H1 (cell line): ENCODE results near the gene FAAH2. TPM values are rescaled to one million over a fixed set of nuclear protein-coding genes. Genes with fewer than 3 reads are reported as not detected.

Source experiments
- CTCF ChIA-PET: fragments of 300-600 bp; sonication (Branson Sonifier 250); formaldehyde crosslinking; loops from one replicate; lab custom pipeline; 2021; ENCODE audit not compliant: partially characterized antibody; lab: Charles Lee
- POLR2A ChIA-PET: fragments of 300-600 bp; sonication (Branson Sonifier 250); formaldehyde crosslinking; loops from one replicate; lab custom pipeline; 2021; ENCODE audit warnings: inconsistent platforms; ENCODE audit not compliant: partially characterized antibody; lab: Charles Lee
- DNase-seq, 2 experiments: peaks; one replicate each; pipeline versions ENCODE4 v3.0.0 to v3.0.0-alpha.2; 2010 to 2022; ENCODE audit warnings: low spot score in 2 of 2, low read depth in 1 of 2, mixed read lengths in 1 of 2
- FAIRE-seq: peaks from 2 replicates; lab custom pipeline; 2011; peaks lifted over from hg19 to GRCh38; lab: Jason Lieb, UNC
- H2AFZ ChIP-seq: 2 replicates; pipeline ENCODE4 v1.8.1; 2012; ENCODE audit warnings: low read length, inconsistent platforms
- H2AK5ac ChIP-seq: 2 replicates; pipeline ENCODE4 v1.6.1; 2013; ENCODE audit warnings: low read depth, low read length
- H2BK120ac ChIP-seq: replicated peaks from 2 replicates; pipeline ENCODE3; 2013; ENCODE audit warnings: low read depth, low read length, inconsistent platforms
- H2BK12ac ChIP-seq: 2 replicates; pipeline ENCODE4 v1.6.1; 2013; ENCODE audit warnings: low read depth, low read length
- H2BK15ac ChIP-seq: 2 replicates; pipeline ENCODE4 v1.6.1; 2013; ENCODE audit warnings: low read length
- H2BK20ac ChIP-seq: 2 replicates; pipeline ENCODE4 v1.6.1; 2013; ENCODE audit warnings: low read length
- H2BK5ac ChIP-seq: 2 replicates; pipeline ENCODE4 v1.6.1; 2013; ENCODE audit warnings: low read depth, low read length
- H3K14ac ChIP-seq: 2 replicates; pipeline ENCODE4 v1.6.1; 2013; ENCODE audit warnings: inconsistent platforms; ENCODE audit not compliant: insufficient read length
- H3K18ac ChIP-seq: 2 replicates; pipeline ENCODE4 v1.6.1; 2013; ENCODE audit warnings: low read length; ENCODE audit errors: extremely low read depth
- H3K23ac ChIP-seq: 2 replicates; pipeline ENCODE4 v1.6.1; 2013; ENCODE audit warnings: inconsistent platforms; ENCODE audit not compliant: insufficient read length
- H3K23me2 ChIP-seq: 2 replicates; pipeline ENCODE4 v1.6.1; 2013; ENCODE audit warnings: low read depth, low read length
- H3K27ac ChIP-seq: 2 replicates; pipeline ENCODE4 v1.6.1; 2011; ENCODE audit warnings: low read depth, low read length, inconsistent platforms
- H3K27me3 ChIP-seq, 4 experiments: replicated peaks in 1 of 4; 1 replicate in 1 of 4; 2 replicates in 3 of 4; pipeline versions ENCODE4 v1.6.1 to v1.8.1; 2011 to 2013; ENCODE audit warnings: low read length in 3 of 4, mild to moderate bottlenecking in 3 of 4, inconsistent platforms in 2 of 4, mixed read lengths in 2 of 4, moderate library complexity in 1 of 4; ENCODE audit not compliant: control insufficient read depth in 3 of 4, insufficient read depth in 3 of 4; ENCODE audit errors: extremely low read depth in 1 of 4
- H3K36me3 ChIP-seq, 4 experiments: 2 replicates each; pipeline versions ENCODE4 v1.6.1 to v1.8.1; 2011 to 2013; ENCODE audit warnings: mild to moderate bottlenecking in 4 of 4, low read length in 3 of 4, moderate library complexity in 2 of 4, control low read depth in 1 of 4, inconsistent platforms in 1 of 4; ENCODE audit not compliant: insufficient read depth in 4 of 4, control insufficient read depth in 2 of 4
- H3K4ac ChIP-seq: replicated peaks from 2 replicates; pipeline ENCODE3; 2013; ENCODE audit warnings: low read length, low read depth, mixed read lengths, inconsistent platforms; ENCODE audit not compliant: insufficient read length
- H3K4me1 ChIP-seq, 4 experiments: replicated peaks in 1 of 4; 1 replicate in 1 of 4; 2 replicates in 3 of 4; pipeline versions ENCODE4 v1.6.1 to v1.8.1; 2011 to 2013; ENCODE audit warnings: low read length in 3 of 4, inconsistent platforms in 2 of 4, mixed read lengths in 1 of 4; ENCODE audit not compliant: insufficient read depth in 4 of 4, control insufficient read depth in 3 of 4
- H3K4me2 ChIP-seq, 2 experiments: 2 replicates each; pipeline versions ENCODE4 v1.6.1 to v1.8.1; 2011 to 2013; ENCODE audit warnings: low read depth in 2 of 2, low read length in 2 of 2, control low read depth in 1 of 2, inconsistent platforms in 1 of 2, mild to moderate bottlenecking in 1 of 2; ENCODE audit not compliant: insufficient read depth in 1 of 2
- H3K4me3 ChIP-seq, 4 experiments: fragments of 200-600, 300-600 bp in 1 of 4; sonication (generic), shearing (Covaris generic), sonication (Bioruptor Twin) in 1 of 4; 2 replicates each; pipeline versions ENCODE4 v1.5.1 to v1.8.1; 2011 to 2016; ENCODE audit warnings: low read length in 4 of 4, low read depth in 3 of 4, control low read depth in 2 of 4, inconsistent platforms in 2 of 4, mild to moderate bottlenecking in 2 of 4, mixed read lengths in 1 of 4, moderate library complexity in 1 of 4; ENCODE audit not compliant: insufficient read depth in 2 of 4; ENCODE audit errors: extremely low read depth in 1 of 4
- H3K56ac ChIP-seq: replicated peaks from 2 replicates; pipeline ENCODE3; 2013; ENCODE audit warnings: low read depth, mild to moderate bottlenecking, mixed read lengths, low read length, inconsistent platforms; ENCODE audit not compliant: insufficient read length
- H3K79me1 ChIP-seq: 2 replicates; pipeline ENCODE4 v1.6.1; 2013; ENCODE audit warnings: low read depth, low read length, control low read depth
- H3K79me2 ChIP-seq, 2 experiments: 2 replicates each; pipeline versions ENCODE4 v1.6.1 to v1.8.1; 2012 to 2013; ENCODE audit warnings: low read length in 2 of 2, mild to moderate bottlenecking in 2 of 2, inconsistent platforms in 1 of 2; ENCODE audit not compliant: insufficient read depth in 2 of 2, control insufficient read depth in 1 of 2
- H3K9ac ChIP-seq, 4 experiments: replicated peaks in 1 of 4; 1 replicate in 1 of 4; 2 replicates in 3 of 4; pipeline versions ENCODE4 v1.6.1 to v1.8.1; 2011 to 2013; ENCODE audit warnings: low read depth in 3 of 4, low read length in 3 of 4, control low read depth in 2 of 4, mild to moderate bottlenecking in 2 of 4, moderate library complexity in 2 of 4, inconsistent platforms in 1 of 4; ENCODE audit errors: extremely low read depth in 1 of 4
- H3K9me3 ChIP-seq, 2 experiments: 2 replicates each; pipeline versions ENCODE4 v1.6.1 to v1.8.1; 2012 to 2013; ENCODE audit warnings: mild to moderate bottlenecking in 2 of 2, moderate library complexity in 2 of 2, control low read depth in 1 of 2, inconsistent platforms in 1 of 2, low read depth in 1 of 2, low read length in 1 of 2, mixed read lengths in 1 of 2; ENCODE audit not compliant: insufficient read depth in 2 of 2
- H4K20me1 ChIP-seq, 2 experiments: replicated peaks in 1 of 2; 2 replicates each; pipeline versions ENCODE3 to v1.8.1; 2011 to 2013; ENCODE audit warnings: inconsistent platforms in 2 of 2, low read length in 2 of 2, mild to moderate bottlenecking in 1 of 2; ENCODE audit not compliant: insufficient read depth in 2 of 2, control insufficient read depth in 1 of 2
- H4K5ac ChIP-seq: 2 replicates; pipeline ENCODE4 v1.6.1; 2013; ENCODE audit warnings: low read length, low read depth, mixed read lengths, inconsistent platforms; ENCODE audit not compliant: insufficient read length
- H4K8ac ChIP-seq: 2 replicates; pipeline ENCODE4 v1.8.0; 2013; ENCODE audit warnings: mild to moderate bottlenecking, moderate library complexity, low read length, inconsistent platforms; ENCODE audit not compliant: insufficient read depth; ENCODE audit errors: extremely low read depth
- H4K91ac ChIP-seq: replicated peaks from 2 replicates; pipeline ENCODE3; 2013; ENCODE audit warnings: low read length, mixed read lengths, inconsistent platforms; ENCODE audit not compliant: insufficient read length
- CEBPB ChIP-seq: IDR thresholded peaks from 2 replicates; pipeline ENCODE4 v1.6.1; 2012; ENCODE audit warnings: low read depth, low read length
- CREB1 ChIP-seq: IDR thresholded peaks from 2 replicates; pipeline ENCODE4 v1.6.1; 2012; ENCODE audit warnings: inconsistent platforms
- E2F6 ChIP-seq: IDR thresholded peaks from 2 replicates; pipeline ENCODE4 v1.6.1; 2012; ENCODE audit warnings: inconsistent platforms
- POU5F1 ChIP-seq: IDR thresholded peaks from 2 replicates; pipeline ENCODE4 v1.6.1; 2011; ENCODE audit warnings: low read depth, mild to moderate bottlenecking, low read length, moderate library complexity
- SIN3A ChIP-seq, 2 experiments: IDR thresholded peaks in 1 of 2; conservative IDR thresholded peaks in 1 of 2; 2 replicates each; pipeline ENCODE4 v1.6.1; 2011 to 2012; ENCODE audit warnings: low read length in 2 of 2, improper control_type of control experiment in 1 of 2, low read depth in 1 of 2, mild to moderate bottlenecking in 1 of 2
- SIX5 ChIP-seq: IDR thresholded peaks from 2 replicates; pipeline ENCODE4 v1.6.1; 2011; ENCODE audit warnings: mild to moderate bottlenecking, low read depth, low read length
- WGBS, 2 experiments: shearing (Covaris generic) in 1 of 2; methylation state at CpG; one replicate each; pipeline versions ENCODE4 v1.1.6 to v1.1.7; 2013 to 2015; ENCODE audit warnings: low lambda C conversion rate in 2 of 2, mixed read lengths in 2 of 2, inconsistent platforms in 1 of 2, low coverage in 1 of 2, missing lambda C conversion rate in 1 of 2; ENCODE audit not compliant: insufficient replicate concordance in 2 of 2, insufficient coverage in 1 of 2, insufficient read length in 1 of 2; ENCODE audit errors: extremely low coverage in 1 of 2, missing lambda C conversion rate in 1 of 2; 5-methylcytosine and 5-hydroxymethylcytosine counted together
- polyA plus RNA-seq, 7 experiments: library from polyadenylated mRNA; depleted of rRNA in 3 of 7; stranded (reverse) in 5 of 7; unstranded in 2 of 7; fragments of >200 nt in 5 of 7; fragments of 200-250 nt in 2 of 7; gene quantifications; 1 replicate in 5 of 7; 2 replicates in 1 of 7; 4 replicates in 1 of 7; pipeline versions ENCODE4 v1.2.1 to v1.2.3, GENCODE V29; 2011 to 2013; ENCODE audit warnings: missing spikeins in 2 of 7, mixed read lengths in 2 of 7
- total RNA-seq: library from RNA; stranded (reverse); fragmentation: NEBNext Ultra II Directional; extraction: Animal tissue kit (Norgen Biotek cat#: 25700); gene quantifications from 2 replicates; pipeline ENCODE4 v1.2.1, GENCODE V29; 2021
- TF ChIP-seq, protein P1 (sequence below): IDR thresholded peaks from 2 replicates; pipeline ENCODE4 v1.6.1; 2012; ENCODE audit warnings: inconsistent platforms

FAAH2 gene
- total and polyA plus RNA-seq, 2 of the 8 experiments (the other 6 are each of a cell fraction or from before 2014, with no cell fraction given): 3.6 to 4.4 TPM

DNA sequence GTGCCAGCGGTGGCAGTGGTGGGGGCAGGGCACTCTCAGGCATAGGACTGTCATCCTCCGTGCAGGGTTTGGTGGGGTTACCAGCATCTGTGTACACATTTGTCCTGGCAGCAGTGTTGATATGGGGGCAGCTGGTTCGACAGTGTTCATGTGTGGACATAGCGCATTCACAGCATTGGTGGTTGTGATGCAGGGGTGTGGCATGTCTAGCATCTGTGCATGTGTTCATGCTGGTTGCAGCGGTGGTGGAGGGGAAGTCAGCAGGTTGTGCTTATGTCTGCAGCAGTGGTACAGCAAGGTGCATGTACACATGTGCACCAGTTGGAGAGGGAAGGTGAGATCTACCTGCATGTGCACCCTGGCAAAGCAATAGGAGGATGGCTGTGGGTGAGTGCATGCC is 230.0 kb downstream of the FAAH2 start:
- H2BK120ac ChIP-seq: no peak overlapping the region
- no peak overlapping the region for H3K14ac ChIP-seq
- H3K27ac ChIP-seq: no peak overlapping the region
- no peak overlapping the region for H3K4me3 ChIP-seq
- no peak for FAIRE-seq
- ChIA-PET CTCF (interaction anchor here (1.2 kb wide), 1 partner anchor 12 kb away, joined by 3 read pairs; no protein-coding TSS in a partner anchor), POLR2A (no interaction called here)
- no peak overlapping the region for H2AFZ ChIP-seq
- H4K20me1 ChIP-seq: no peaks in the 10 kb centered on the region
- H2BK12ac ChIP-seq: no peak overlapping the region
- no peak for DNase-seq
- H3K18ac ChIP-seq: no peak overlapping the region
- peaks cover 0 to 6% of the 10 kb centered on the region in 2 experiments; a peak in 2 of 4 replicates for H3K9me3 ChIP-seq
- no peak overlapping the region for H3K23ac ChIP-seq
- no peak overlapping the region for H3K4ac ChIP-seq
- WGBS, 2 experiments: 97% methylated on average over 4 of the region's 5 CpGs; no CpG with 5 or more reads in 1 of the 2 experiments
- no peaks in the 10 kb centered on the region for H3K27me3 ChIP-seq
- no peak overlapping the region for H3K56ac ChIP-seq
- no peaks in the 10 kb centered on the region for H3K79me2 ChIP-seq
- H4K5ac ChIP-seq: no peak overlapping the region
- H3K9ac ChIP-seq: no peak overlapping the region
- no peaks in the 10 kb centered on the region for H3K4me1 ChIP-seq
- TF ChIP-seq SIN3A (conservative IDR thresholded peaks at IDR 0.05 in 1 of 2, IDR thresholded peaks at IDR 0.05 in 1 of 2; ENCODE audit: low read depth in 1 of 2, low read length in 2 of 2) (no peak), E2F6 (no peak), SIX5 (no peak), CEBPB (no peak), CREB1 (no peak), POU5F1 (no peak)
- TF ChIP-seq, protein P1, sequence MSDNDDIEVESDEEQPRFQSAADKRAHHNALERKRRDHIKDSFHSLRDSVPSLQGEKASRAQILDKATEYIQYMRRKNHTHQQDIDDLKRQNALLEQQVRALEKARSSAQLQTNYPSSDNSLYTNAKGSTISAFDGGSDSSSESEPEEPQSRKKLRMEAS: no peak
- H2AK5ac ChIP-seq: no peak overlapping the region
- no peak overlapping the region for H2BK15ac ChIP-seq
- H3K79me1 ChIP-seq: no peaks in the 10 kb centered on the region
- no peaks in the 10 kb centered on the region for H3K36me3 ChIP-seq
- H3K23me2 ChIP-seq: no peaks in the 10 kb centered on the region
- H2BK5ac ChIP-seq: no peak overlapping the region
- no peak overlapping the region for H4K91ac ChIP-seq
- H3K4me2 ChIP-seq: no peak overlapping the region
- no peak overlapping the region for H2BK20ac ChIP-seq
- H4K8ac ChIP-seq: no peak overlapping the region
